ENCODE measurements around the gene POLDIP2. TPM values are rescaled to one million over a fixed set of nuclear protein-coding genes. Genes with fewer than 3 reads are reported as not detected.

Gene POLDIP2
- total RNA-seq, 1 experiment from 2014 or later, result 82.8 TPM

DNA sequence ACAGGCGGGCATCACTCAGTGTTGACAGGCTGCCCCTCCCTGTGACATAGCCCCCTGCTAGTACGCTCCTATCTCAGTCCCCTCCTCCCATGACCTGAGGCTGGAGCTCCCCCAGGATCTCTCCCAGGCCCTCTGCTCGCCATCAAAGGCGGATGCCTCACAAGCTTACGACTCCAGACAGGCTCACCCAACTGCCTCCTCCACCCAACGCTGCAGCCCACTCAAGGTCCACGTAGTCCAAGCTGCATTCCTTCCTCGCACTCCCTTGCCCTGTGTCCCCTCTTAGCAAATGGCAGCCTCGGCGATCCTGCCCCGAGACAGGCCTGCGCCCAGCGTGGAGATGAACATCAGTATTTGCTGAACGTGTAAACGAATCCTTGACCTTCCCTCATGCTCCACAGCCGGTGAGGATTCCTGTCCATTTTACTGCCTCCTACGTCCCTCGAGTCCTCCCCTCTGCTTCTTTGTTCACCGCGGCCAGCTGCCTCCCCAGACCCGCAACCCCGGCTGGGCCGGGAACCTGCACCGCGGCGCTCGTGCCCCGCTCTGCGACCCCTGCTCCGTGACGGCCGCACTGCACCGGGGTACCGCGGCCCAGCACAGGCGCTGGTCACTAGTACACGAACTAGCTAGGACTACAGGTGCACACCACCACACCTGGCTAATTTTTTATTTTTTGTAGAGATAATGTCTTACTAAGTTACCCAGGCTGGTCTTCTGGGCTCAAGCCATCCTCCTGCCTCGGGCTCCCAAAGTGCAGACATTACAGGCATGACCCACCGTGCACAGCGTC lies 39.2 kb downstream of the POLDIP2 start:
- no CpG with 5 or more reads among the region's 40 CpGs for WGBS (ENCODE audit: extremely low coverage, insufficient read length, low lambda C conversion rate)
- no peaks in the 10 kb centered on the region for H3K79me1 ChIP-seq (ENCODE audit: insufficient read depth, low read depth, low read length, poor library complexity, severe bottlenecking)
- H3K18ac ChIP-seq (ENCODE audit: insufficient read length, low read depth, low read length), result peak overlapping the region; percentile 36
- TF ChIP-seq, protein P1, sequence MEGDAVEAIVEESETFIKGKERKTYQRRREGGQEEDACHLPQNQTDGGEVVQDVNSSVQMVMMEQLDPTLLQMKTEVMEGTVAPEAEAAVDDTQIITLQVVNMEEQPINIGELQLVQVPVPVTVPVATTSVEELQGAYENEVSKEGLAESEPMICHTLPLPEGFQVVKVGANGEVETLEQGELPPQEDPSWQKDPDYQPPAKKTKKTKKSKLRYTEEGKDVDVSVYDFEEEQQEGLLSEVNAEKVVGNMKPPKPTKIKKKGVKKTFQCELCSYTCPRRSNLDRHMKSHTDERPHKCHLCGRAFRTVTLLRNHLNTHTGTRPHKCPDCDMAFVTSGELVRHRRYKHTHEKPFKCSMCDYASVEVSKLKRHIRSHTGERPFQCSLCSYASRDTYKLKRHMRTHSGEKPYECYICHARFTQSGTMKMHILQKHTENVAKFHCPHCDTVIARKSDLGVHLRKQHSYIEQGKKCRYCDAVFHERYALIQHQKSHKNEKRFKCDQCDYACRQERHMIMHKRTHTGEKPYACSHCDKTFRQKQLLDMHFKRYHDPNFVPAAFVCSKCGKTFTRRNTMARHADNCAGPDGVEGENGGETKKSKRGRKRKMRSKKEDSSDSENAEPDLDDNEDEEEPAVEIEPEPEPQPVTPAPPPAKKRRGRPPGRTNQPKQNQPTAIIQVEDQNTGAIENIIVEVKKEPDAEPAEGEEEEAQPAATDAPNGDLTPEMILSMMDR (conservative IDR thresholded peaks at IDR 0.05), result no peak; the same call in 2 of the 3 replicates
- peaks cover 39% of the 10 kb centered on the region for H3K79me2 ChIP-seq (ENCODE audit: insufficient read depth, low read length)
- H3K23ac ChIP-seq (ENCODE audit: insufficient read length, low read depth, low read length), result no peak overlapping the region
- no peak overlapping the region for H3K56ac ChIP-seq (ENCODE audit: insufficient read length, low read depth, low read length)
- H3K9me3 ChIP-seq (ENCODE audit: control insufficient read depth, low read depth, low read length), result no peaks in the 10 kb centered on the region
- peaks cover 6% of the 10 kb centered on the region for H3K4me1 ChIP-seq (ENCODE audit: insufficient read depth, low read length)
- peaks cover 28% of the 10 kb centered on the region for H3K23me2 ChIP-seq (ENCODE audit: insufficient read length, low read depth, low read length, poor library complexity, severe bottlenecking)
- peak; percentile 54 for DNase-seq
- no peak overlapping the region for H3K27ac ChIP-seq (ENCODE audit: insufficient read length, low read depth, low read length)
- no peak overlapping the region for H2BK5ac ChIP-seq (ENCODE audit: insufficient read length, low read length)
- no peak overlapping the region for H3T11ph ChIP-seq (ENCODE audit: low read length)
- H3K36me3 Mint-ChIP-seq (ENCODE audit: insufficient read depth in 1 of 3, low read depth in 3 of 3), result peaks cover 16 to 24% (median 22%) of the 10 kb centered on the region in 3 experiments; a peak in 6 of 7 replicates
- peak overlapping the region; percentile 61 for H3K14ac ChIP-seq (ENCODE audit: insufficient read depth, low read length)
- H3K4ac ChIP-seq (ENCODE audit: low read depth, low read length), result no peak overlapping the region
- peak overlapping the region in 2 of 3 experiments; percentile 83 to 86; a peak in 5 of 7 replicates for H3K27ac Mint-ChIP-seq
- no peaks in the 10 kb centered on the region; a peak in 1 of 5 replicates for H3K9me3 Mint-ChIP-seq
- H3K9ac ChIP-seq (ENCODE audit: extremely low read depth, insufficient read length, low read length), result peak overlapping the region; percentile 64
- H3K4me1 Mint-ChIP-seq, result peaks cover 45 to 47% of the 10 kb centered on the region in 2 experiments
- H2AFZ ChIP-seq (ENCODE audit: low read length), result no peak overlapping the region
- no peak overlapping the region for H2BK20ac ChIP-seq (ENCODE audit: low read depth, low read length, poor library complexity, severe bottlenecking)
- no peaks in the 10 kb centered on the region for H3K27me3 ChIP-seq (ENCODE audit: insufficient read depth, low read length)
- H3K4me3 Mint-ChIP-seq, result peak overlapping the region; percentile 96
- H3K4me2 ChIP-seq (ENCODE audit: insufficient read depth, insufficient read length, low read length), result peak overlapping the region; percentile 97
- H4K20me1 ChIP-seq (ENCODE audit: control insufficient read depth, insufficient read depth, insufficient read length), result no peaks in the 10 kb centered on the region
- no peak overlapping the region for H4K91ac ChIP-seq (ENCODE audit: insufficient read length, low read depth, low read length)
- no peak overlapping the region for H2BK120ac ChIP-seq (ENCODE audit: low read depth, low read length, poor library complexity, severe bottlenecking)
- H2BK15ac ChIP-seq (ENCODE audit: low read depth, low read length), result no peak overlapping the region
- H4K5ac ChIP-seq (ENCODE audit: insufficient read length, low read depth, low read length), result no peak overlapping the region
- H2BK12ac ChIP-seq (ENCODE audit: insufficient read length, low read depth, low read length), result no peak overlapping the region
- peak overlapping the region; percentile 16 for H4K8ac ChIP-seq (replicated peaks; ENCODE audit: insufficient read length, low read depth, low read length)
- H2AK5ac ChIP-seq (ENCODE audit: insufficient read length, low read length), result no peak overlapping the region
- no peaks in the 10 kb centered on the region; the same call in 1 of the 2 replicates for H3K27me3 Mint-ChIP-seq (ENCODE audit: low read depth)
